GM12878 (cell line): Measurements from ENCODE around the gene PKP4. TPM values are rescaled to one million over a fixed set of nuclear protein-coding genes. Genes with fewer than 3 reads are reported as not detected.

ENCODE experiments used
- ATAC-seq: fragments of 200-7000 bp; cut with Tn5 transposase; 3 replicates; pipeline ENCODE4 v1.9.1; 2020; ENCODE audit warnings: mild to moderate bottlenecking, moderate library complexity
- BruUV-seq: library from RNA; stranded (reverse); fragments of 400-500 nt; replicated peaks from 2 replicates; lab custom pipeline; 2021; lab: Mats Ljungman, UMichigan
- CTCF ChIA-PET: fragments of 300-600 bp; sonication (Branson Sonifier 250); formaldehyde crosslinking; extraction: SDS; loops from one replicate; lab custom pipeline; 2021; ENCODE audit warnings: inconsistent platforms; lab: Yijun Ruan, JAX
- POLR2A ChIA-PET: fragments of 350-600 bp; formaldehyde crosslinking; extraction: SDS; loops from one replicate; lab custom pipeline; 2021; ENCODE audit warnings: inconsistent platforms; lab: Charles Lee
- RAD21 ChIA-PET: fragments of 300-600 bp; sonication (Branson Sonifier 250); formaldehyde crosslinking; loops from one replicate; lab custom pipeline; 2023; ENCODE audit warnings: antibody characterized with exemption; ENCODE audit not compliant: unreplicated experiment; lab: Charles Lee
- SMC1A ChIA-PET: fragments of 300-600 bp; sonication (Branson Sonifier 250); formaldehyde crosslinking; loops from one replicate; lab custom pipeline; 2023; ENCODE audit not compliant: unreplicated experiment, uncharacterized antibody; lab: Charles Lee
- DNase-seq: peaks from one replicate; pipeline ENCODE4 v3.0.0-alpha.2; 2011; ENCODE audit warnings: low read depth, low spot score
- FAIRE-seq: peaks from 3 replicates; lab custom pipeline; 2011; peaks lifted over from hg19 to GRCh38; lab: Jason Lieb, UNC
- H2AFZ ChIP-seq: 2 replicates; pipeline ENCODE4 v1.6.0; 2011; ENCODE audit warnings: low read depth, low read length, control low read depth; ENCODE audit not compliant: control insufficient read depth
- H3K27ac ChIP-seq: 2 replicates; pipeline ENCODE4 v1.5.1; 2011; ENCODE audit warnings: control low read depth; ENCODE audit not compliant: control insufficient read depth, insufficient read depth
- H3K27me3 ChIP-seq, 2 experiments: replicated peaks in 1 of 2; 2 replicates each; pipeline versions ENCODE4 v1.6.0 to v1.6.1; 2011; ENCODE audit warnings: low read length in 1 of 2; ENCODE audit not compliant: control insufficient read depth in 2 of 2, insufficient read depth in 2 of 2
- H3K36me3 ChIP-seq, 2 experiments: 2 replicates each; pipeline ENCODE4 v1.5.1; 2011; ENCODE audit warnings: low read length in 1 of 2; ENCODE audit not compliant: control insufficient read depth in 2 of 2, insufficient read depth in 2 of 2
- H3K4me1 ChIP-seq: 2 replicates; pipeline ENCODE4 v1.6.1; 2011; ENCODE audit warnings: mild to moderate bottlenecking, low read length, moderate library complexity, mixed read lengths; ENCODE audit not compliant: control insufficient read depth, insufficient read depth
- H3K4me2 ChIP-seq: 2 replicates; pipeline ENCODE4 v1.6.0; 2011; ENCODE audit warnings: control low read depth; ENCODE audit not compliant: control insufficient read depth, insufficient read depth
- H3K4me3 ChIP-seq: fragments of 200-600 bp; sonication (generic); 2 replicates; pipeline ENCODE4 v1.5.1; 2016
- H3K79me2 ChIP-seq: 2 replicates; pipeline ENCODE4 v1.6.0; 2011; ENCODE audit warnings: low read length; ENCODE audit not compliant: control insufficient read depth, insufficient read depth
- H3K9ac ChIP-seq: 2 replicates; pipeline ENCODE4 v1.8.0; 2011; ENCODE audit warnings: low read length, control low read depth, mixed read lengths; ENCODE audit not compliant: control insufficient read depth, insufficient read depth
- H3K9me3 ChIP-seq: replicated peaks from 3 replicates; pipeline ENCODE4 v1.5.1; 2011; ENCODE audit warnings: mild to moderate bottlenecking, low read length; ENCODE audit not compliant: control insufficient read depth, insufficient read depth
- H4K20me1 ChIP-seq: 2 replicates; pipeline ENCODE4 v1.6.0; 2011; ENCODE audit not compliant: control insufficient read depth, insufficient read depth
- BRCA1 ChIP-seq: IDR thresholded peaks from 2 replicates; pipeline ENCODE4 v1.6.1; 2011; ENCODE audit warnings: low read depth, low read length, improper control_type of control experiment
- CREB1 ChIP-seq: IDR thresholded peaks from 2 replicates; pipeline ENCODE4 v1.6.1; 2012; ENCODE audit warnings: low read depth, mild to moderate bottlenecking, inconsistent platforms
- EZH2 ChIP-seq: IDR thresholded peaks from 2 replicates; pipeline ENCODE4 v1.6.1; 2012; ENCODE audit warnings: low read depth, mild to moderate bottlenecking, control low read depth, inconsistent platforms, low read length, borderline replicate concordance; ENCODE audit not compliant: control insufficient read depth
- IRF3 ChIP-seq: fragments of 450-650 bp; IDR thresholded peaks from 2 replicates; pipeline ENCODE4 v1.6.1; 2014; ENCODE audit warnings: mild to moderate bottlenecking
- NFXL1 ChIP-seq: fragments of 450-650 bp; IDR thresholded peaks from 2 replicates; pipeline ENCODE4 v1.6.1; 2017; ENCODE audit warnings: antibody characterized with exemption, mild to moderate bottlenecking, borderline replicate concordance
- NKRF ChIP-seq: fragments of 450-650 bp; conservative IDR thresholded peaks from 2 replicates; pipeline ENCODE4 v1.6.1; 2017; ENCODE audit warnings: mild to moderate bottlenecking, moderate library complexity
- RUNX3 ChIP-seq: IDR thresholded peaks from 2 replicates; pipeline ENCODE4 v1.6.1; 2012; ENCODE audit warnings: low read length, inconsistent platforms
- SIX5 ChIP-seq: IDR thresholded peaks from 2 replicates; pipeline ENCODE4 v1.6.1; 2011; ENCODE audit warnings: mild to moderate bottlenecking, low read depth, low read length, moderate library complexity; ENCODE audit not compliant: severe bottlenecking
- TCF7 ChIP-seq: IDR thresholded peaks from 2 replicates; pipeline ENCODE4 v1.6.1; 2014; ENCODE audit warnings: antibody characterized with exemption, borderline replicate concordance
- WRNIP1 ChIP-seq: IDR thresholded peaks from 2 replicates; pipeline ENCODE4 v1.6.1; 2011; ENCODE audit warnings: low read depth, low read length, improper control_type of control experiment, borderline replicate concordance
- ZBED1 ChIP-seq: IDR thresholded peaks from 2 replicates; pipeline ENCODE4 v1.6.1; 2016; ENCODE audit warnings: borderline replicate concordance
- ZZZ3 ChIP-seq: IDR thresholded peaks from 2 replicates; pipeline ENCODE4 v1.6.1; 2011; ENCODE audit warnings: low read depth; ENCODE audit not compliant: control insufficient read depth, insufficient read length
- WGBS: methylation state at CpG from one replicate; pipeline ENCODE4 v1.1.6; 2016; ENCODE audit warnings: low lambda C conversion rate; ENCODE audit not compliant: insufficient replicate concordance, insufficient coverage; ENCODE audit errors: missing lambda C conversion rate; 5-methylcytosine and 5-hydroxymethylcytosine counted together
- in situ Hi-C: fragments of 300-500 bp; cut with MboI; formaldehyde crosslinking; loops from 9 replicates; pipeline ENCODE4 v1.14.3; 2018; ENCODE audit warnings: mixed read lengths
- intact Hi-C: fragments of 100-400 bp; cut with micrococcal nuclease; formaldehyde crosslinking; loops from one replicate; pipeline ENCODE4 v1.14.2; 2022; ENCODE audit not compliant: unreplicated experiment
- polyA plus RNA-seq, 11 experiments: library from polyadenylated mRNA; depleted of rRNA in 4 of 11; unstranded in 6 of 11; stranded (reverse) in 5 of 11; fragments of >200 nt; fragmentation: Nextera tagmentation in 4 of 11; fragmentation: Illumina TruSeq in 1 of 11; extraction: Ambion mirVana in 4 of 11; extraction: Trizol in 1 of 11; gene quantifications; 1 replicate in 1 of 11; 2 replicates in 10 of 11; pipeline versions ENCODE4 v1.2.1 to v1.2.3, GENCODE V29; 2011 to 2016; ENCODE audit warnings: inconsistent platforms in 2 of 11, missing spikeins in 2 of 11, low read depth in 1 of 11
- total RNA-seq, 4 experiments: library from RNA; depleted of rRNA in 3 of 4; stranded (reverse); fragments of >200 nt in 3 of 4; fragmentation: Illumina TruSeq in 1 of 4; extraction: Trizol in 1 of 4; gene quantifications; 2 replicates each; pipeline versions ENCODE4 v1.2.1 to v1.2.3, GENCODE V29; 2013 to 2021
- TF ChIP-seq, protein P1 (sequence below): fragments of 450-650 bp; IDR thresholded peaks from 2 replicates; pipeline ENCODE4 v1.6.1; 2017; ENCODE audit warnings: mild to moderate bottlenecking, moderate library complexity

The PKP4 gene
- total and polyA plus RNA-seq, 10 of the 15 experiments (the other 5 are each of a cell fraction or from before 2014, with no cell fraction given): 4.8 to 35.8 (median 17.7) TPM

- H3K4me1 ChIP-seq: no peaks in the 10 kb centered on the region
- in situ Hi-C loops (no loop called here), intact Hi-C loops (no loop called here)
- CTCF ChIA-PET: no interaction called here
- ATAC-seq (no peak), DNase-seq (no peak), FAIRE-seq (no peak)
- BruUV-seq: no TSS peak
- SMC1A ChIA-PET: no interaction called here
- H3K79me2 ChIP-seq: no peaks in the 10 kb centered on the region; the same call in 1 of the 2 replicates
- H3K9ac ChIP-seq: no peak overlapping the region
- no peak overlapping the region for H3K4me2 ChIP-seq
- H4K20me1 ChIP-seq: no peaks in the 10 kb centered on the region
- no peak overlapping the region for H2AFZ ChIP-seq
- H3K4me3 ChIP-seq: no peak overlapping the region
- no peak overlapping the region for H3K27ac ChIP-seq
- no peak for TF ChIP-seq SIX5
- no peak for TF ChIP-seq IRF3
- TF ChIP-seq EZH2: no peak
- no peak for TF ChIP-seq NFXL1
- TF ChIP-seq ZBED1: no peak
- no peak for TF ChIP-seq BRCA1
- TF ChIP-seq CREB1: no peak
- TF ChIP-seq TCF7: no peak
- TF ChIP-seq, protein P1, sequence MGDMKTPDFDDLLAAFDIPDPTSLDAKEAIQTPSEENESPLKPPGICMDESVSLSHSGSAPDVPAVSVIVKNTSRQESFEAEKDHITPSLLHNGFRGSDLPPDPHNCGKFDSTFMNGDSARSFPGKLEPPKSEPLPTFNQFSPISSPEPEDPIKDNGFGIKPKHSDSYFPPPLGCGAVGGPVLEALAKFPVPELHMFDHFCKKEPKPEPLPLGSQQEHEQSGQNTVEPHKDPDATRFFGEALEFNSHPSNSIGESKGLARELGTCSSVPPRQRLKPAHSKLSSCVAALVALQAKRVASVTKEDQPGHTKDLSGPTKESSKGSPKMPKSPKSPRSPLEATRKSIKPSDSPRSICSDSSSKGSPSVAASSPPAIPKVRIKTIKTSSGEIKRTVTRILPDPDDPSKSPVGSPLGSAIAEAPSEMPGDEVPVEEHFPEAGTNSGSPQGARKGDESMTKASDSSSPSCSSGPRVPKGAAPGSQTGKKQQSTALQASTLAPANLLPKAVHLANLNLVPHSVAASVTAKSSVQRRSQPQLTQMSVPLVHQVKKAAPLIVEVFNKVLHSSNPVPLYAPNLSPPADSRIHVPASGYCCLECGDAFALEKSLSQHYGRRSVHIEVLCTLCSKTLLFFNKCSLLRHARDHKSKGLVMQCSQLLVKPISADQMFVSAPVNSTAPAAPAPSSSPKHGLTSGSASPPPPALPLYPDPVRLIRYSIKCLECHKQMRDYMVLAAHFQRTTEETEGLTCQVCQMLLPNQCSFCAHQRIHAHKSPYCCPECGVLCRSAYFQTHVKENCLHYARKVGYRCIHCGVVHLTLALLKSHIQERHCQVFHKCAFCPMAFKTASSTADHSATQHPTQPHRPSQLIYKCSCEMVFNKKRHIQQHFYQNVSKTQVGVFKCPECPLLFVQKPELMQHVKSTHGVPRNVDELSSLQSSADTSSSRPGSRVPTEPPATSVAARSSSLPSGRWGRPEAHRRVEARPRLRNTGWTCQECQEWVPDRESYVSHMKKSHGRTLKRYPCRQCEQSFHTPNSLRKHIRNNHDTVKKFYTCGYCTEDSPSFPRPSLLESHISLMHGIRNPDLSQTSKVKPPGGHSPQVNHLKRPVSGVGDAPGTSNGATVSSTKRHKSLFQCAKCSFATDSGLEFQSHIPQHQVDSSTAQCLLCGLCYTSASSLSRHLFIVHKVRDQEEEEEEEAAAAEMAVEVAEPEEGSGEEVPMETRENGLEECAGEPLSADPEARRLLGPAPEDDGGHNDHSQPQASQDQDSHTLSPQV: no peak
- TF ChIP-seq ZZZ3: no peak
- TF ChIP-seq NKRF: no peak
- TF ChIP-seq WRNIP1: no peak
- no peak for TF ChIP-seq RUNX3
- WGBS: 94% methylated on average over 1 of the region's 1 CpG
- no peaks in the 10 kb centered on the region for H3K36me3 ChIP-seq
- no peaks in the 10 kb centered on the region for H3K9me3 ChIP-seq
- RAD21 ChIA-PET: no interaction called here
- POLR2A ChIA-PET: no interaction called here
- H3K27me3 ChIP-seq: no peaks in the 10 kb centered on the region
Observed at GRCh38 chr2:158481116-158481515, 24.4 kb downstream of the PKP4 start.
